SK-N-SH treated with all-trans-retinoic acid at 6 μM for 48 hours (cell line): Measurements from ENCODE around the gene RAB3IP.

ENCODE experiments used
- CREB5 ChIP-seq: fragments of 250-450 bp; sonication (Bioruptor Pico); IDR thresholded peaks from 2 replicates; pipeline ENCODE4 v1.5.1; 2020; ENCODE audit warnings: low read depth, mild to moderate bottlenecking, moderate library complexity
- POU6F1 ChIP-seq: fragments of 250-450 bp; sonication (Bioruptor Pico); IDR thresholded peaks from 2 replicates; pipeline ENCODE4 v1.8.0; 2021; ENCODE audit warnings: low read depth, mild to moderate bottlenecking, moderate library complexity, borderline replicate concordance
- ZFP30 ChIP-seq: fragments of 450-650 bp; formaldehyde crosslinking; IDR thresholded peaks from 2 replicates; pipeline ENCODE4 v1.5.0; 2022; ENCODE audit warnings: mild to moderate bottlenecking, moderate library complexity

GRCh38 chr12:69835081-69835480 is 96.4 kb downstream of the RAB3IP start:
- no peak for TF ChIP-seq CREB5 (CRISPR knock-in tag)
- TF ChIP-seq ZFP30 = no peak
- TF ChIP-seq POU6F1 (CRISPR knock-in tag) = no peak
